ENCODE data around the gene LGALS8. TPM values are rescaled to one million over a fixed set of nuclear protein-coding genes. Genes with fewer than 3 reads are reported as not detected.

LGALS8 gene
- polyA plus RNA-seq, 1 donor (not counting 4 experiments of a cell fraction or from before 2014, with no cell fraction given): 75.2 TPM

- Histone ChIP-seq H4K20me1 (ENCODE audit: control insufficient read depth, extremely low read depth, insufficient read depth, low read length) (no peaks in the 10 kb centered on the region), H3K79me2 (ENCODE audit: control insufficient read depth, insufficient read depth, low read length) (no peaks in the 10 kb centered on the region), H3K9me3 (ENCODE audit: control insufficient read depth, low read depth, low read length) (no peaks in the 10 kb centered on the region), H3K36me3 (ENCODE audit: control insufficient read depth in 2 of 2, extremely low read depth in 1 of 2, insufficient read depth in 2 of 2, low read length in 2 of 2) (no peaks in the 10 kb centered on the region), H3K4me2 (ENCODE audit: control insufficient read depth, extremely low read depth, insufficient read depth, low read depth, low read length) (peak overlapping the region; percentile 36), H3K9me1 (ENCODE audit: control insufficient read depth, extremely low read depth, insufficient read depth, low read length) (no peaks in the 10 kb centered on the region), H3K4me3 (ENCODE audit: control insufficient read depth in 2 of 3, extremely low read depth in 1 of 3, insufficient read depth in 2 of 3, low read depth in 1 of 3, low read length in 3 of 3) (no peak overlapping the region), H2AFZ (ENCODE audit: control insufficient read depth, low read length) (peak overlapping the region; percentile 10), H3K27ac (ENCODE audit: control insufficient read depth, insufficient read depth, low read length) (no peak overlapping the region), H3K27me3 (ENCODE audit: control insufficient read depth, extremely low read depth, insufficient read depth, low read length) (no peaks in the 10 kb centered on the region), H3K4me1 (ENCODE audit: control insufficient read depth, extremely low read depth, insufficient read depth, low read length) (peaks cover 19% of the 10 kb centered on the region), H3K9ac (ENCODE audit: control insufficient read depth, extremely low read depth, insufficient read depth, low read length) (no peak overlapping the region)
- DNase-seq (ENCODE audit: low read depth, low spot score) (no peak), FAIRE-seq (peak; percentile 32)
- TF ChIP-seq, protein P1, sequence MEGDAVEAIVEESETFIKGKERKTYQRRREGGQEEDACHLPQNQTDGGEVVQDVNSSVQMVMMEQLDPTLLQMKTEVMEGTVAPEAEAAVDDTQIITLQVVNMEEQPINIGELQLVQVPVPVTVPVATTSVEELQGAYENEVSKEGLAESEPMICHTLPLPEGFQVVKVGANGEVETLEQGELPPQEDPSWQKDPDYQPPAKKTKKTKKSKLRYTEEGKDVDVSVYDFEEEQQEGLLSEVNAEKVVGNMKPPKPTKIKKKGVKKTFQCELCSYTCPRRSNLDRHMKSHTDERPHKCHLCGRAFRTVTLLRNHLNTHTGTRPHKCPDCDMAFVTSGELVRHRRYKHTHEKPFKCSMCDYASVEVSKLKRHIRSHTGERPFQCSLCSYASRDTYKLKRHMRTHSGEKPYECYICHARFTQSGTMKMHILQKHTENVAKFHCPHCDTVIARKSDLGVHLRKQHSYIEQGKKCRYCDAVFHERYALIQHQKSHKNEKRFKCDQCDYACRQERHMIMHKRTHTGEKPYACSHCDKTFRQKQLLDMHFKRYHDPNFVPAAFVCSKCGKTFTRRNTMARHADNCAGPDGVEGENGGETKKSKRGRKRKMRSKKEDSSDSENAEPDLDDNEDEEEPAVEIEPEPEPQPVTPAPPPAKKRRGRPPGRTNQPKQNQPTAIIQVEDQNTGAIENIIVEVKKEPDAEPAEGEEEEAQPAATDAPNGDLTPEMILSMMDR (optimal IDR thresholded peaks at IDR 0.05 in 1 of 3, IDR thresholded peaks at IDR 0.05 in 1 of 3, conservative IDR thresholded peaks at IDR 0.05 in 1 of 3; ENCODE audit: extremely low read depth in 1 of 3, insufficient read depth in 2 of 3, low read length in 3 of 3): no peak
- no peak for TF ChIP-seq EZH2 (IDR thresholded peaks at IDR 0.05; ENCODE audit: low read length)
- dilution Hi-C loops (cut with MboI; ENCODE audit: extremely low pct_ligation_motif_present, low sequenced_read_pairs): no loop called here
Measured at GRCh38 chr1:236518322-236518721, 5.5 kb upstream of the LGALS8 start.

GRCh38 chr1:236520445-236521005 lies 3.3 kb upstream of the LGALS8 start:
- Histone ChIP-seq H3K9me1 (ENCODE audit: control insufficient read depth, extremely low read depth, insufficient read depth, low read length) (no peaks in the 10 kb centered on the region), H3K4me3 (ENCODE audit: control insufficient read depth in 2 of 3, extremely low read depth in 1 of 3, insufficient read depth in 2 of 3, low read depth in 1 of 3, low read length in 3 of 3) (no peak overlapping the region), H4K20me1 (ENCODE audit: control insufficient read depth, extremely low read depth, insufficient read depth, low read length) (no peaks in the 10 kb centered on the region), H3K79me2 (ENCODE audit: control insufficient read depth, insufficient read depth, low read length) (peaks cover 15% of the 10 kb centered on the region), H3K27me3 (ENCODE audit: control insufficient read depth, extremely low read depth, insufficient read depth, low read length) (no peaks in the 10 kb centered on the region), H3K9me3 (ENCODE audit: control insufficient read depth, low read depth, low read length) (no peaks in the 10 kb centered on the region), H3K27ac (ENCODE audit: control insufficient read depth, insufficient read depth, low read length) (no peak overlapping the region), H2AFZ (ENCODE audit: control insufficient read depth, low read length) (no peak overlapping the region), H3K9ac (ENCODE audit: control insufficient read depth, extremely low read depth, insufficient read depth, low read length) (no peak overlapping the region), H3K4me1 (ENCODE audit: control insufficient read depth, extremely low read depth, insufficient read depth, low read length) (peaks cover 24% of the 10 kb centered on the region), H3K4me2 (ENCODE audit: control insufficient read depth, extremely low read depth, insufficient read depth, low read depth, low read length) (no peak overlapping the region), H3K36me3 (ENCODE audit: control insufficient read depth in 2 of 2, extremely low read depth in 1 of 2, insufficient read depth in 2 of 2, low read length in 2 of 2) (no peaks in the 10 kb centered on the region)
- DNase-seq (ENCODE audit: low read depth, low spot score) (no peak), FAIRE-seq (no peak)
- TF ChIP-seq, protein P1 (optimal IDR thresholded peaks at IDR 0.05 in 1 of 3, IDR thresholded peaks at IDR 0.05 in 1 of 3, conservative IDR thresholded peaks at IDR 0.05 in 1 of 3; ENCODE audit: extremely low read depth in 1 of 3, insufficient read depth in 2 of 3, low read length in 3 of 3): no peak
- TF ChIP-seq EZH2 (IDR thresholded peaks at IDR 0.05; ENCODE audit: low read length): no peak
- dilution Hi-C loops (cut with MboI; ENCODE audit: extremely low pct_ligation_motif_present, low sequenced_read_pairs): no loop called here
